Measurements from ENCODE around the gene SPSB2. TPM values are rescaled to one million over a fixed set of nuclear protein-coding genes. Genes with fewer than 3 reads are reported as not detected.

SPSB2 gene
- total RNA-seq, 1 donor from 2014 or later, result 15.8 TPM

DNA sequence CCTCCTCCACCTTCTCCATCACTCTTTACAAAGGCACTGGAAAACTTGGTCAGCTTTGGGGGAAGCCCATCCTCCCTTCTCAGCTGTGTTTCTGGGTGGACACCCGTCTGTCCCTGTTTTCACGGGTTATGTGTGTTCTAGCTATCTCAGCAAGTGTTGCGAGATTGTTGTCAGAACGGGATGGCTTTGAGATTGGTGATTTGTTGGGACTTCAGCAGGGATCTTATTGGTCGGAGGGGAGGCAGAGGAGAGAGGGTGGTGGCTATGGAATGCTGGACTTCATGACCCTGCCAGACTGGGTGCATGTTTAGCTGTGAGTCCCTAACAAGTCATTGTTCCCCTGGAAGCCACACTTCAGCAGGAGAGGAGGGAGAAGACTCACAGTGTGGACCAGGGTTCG is 19.1 kb downstream of the SPSB2 start:
- intact Hi-C loops (cut with micrococcal nuclease), result loop anchor here (5.0 kb wide), 3 partner anchors 278 to 1083 kb away; partner anchors contain the start of genes CLSTN3 and SLC2A3

DNA sequence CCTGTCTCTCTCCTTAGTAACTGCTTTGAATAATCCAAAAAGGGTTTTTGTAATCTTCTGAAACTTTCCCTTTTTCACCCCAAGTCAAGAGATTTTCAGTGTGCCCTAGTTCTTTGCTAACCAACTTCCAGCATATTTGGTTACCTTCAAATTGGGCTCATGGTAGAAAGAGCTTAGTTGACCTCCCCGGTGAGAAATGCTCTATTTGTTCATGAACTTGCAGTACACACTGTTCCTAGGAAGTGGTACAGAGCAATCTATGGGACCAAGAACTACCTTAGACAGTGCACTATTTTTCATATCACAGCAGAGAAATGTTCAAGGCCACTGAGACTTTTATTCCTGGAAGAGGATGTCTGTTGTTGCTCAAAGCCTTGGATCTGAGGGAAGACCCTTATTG is 19.5 kb downstream of the SPSB2 start:
- intact Hi-C loops (cut with micrococcal nuclease), result loop anchor here (5.0 kb wide), 3 partner anchors 279 to 1084 kb away; partner anchors contain the start of genes CLSTN3 and SLC2A3

DNA sequence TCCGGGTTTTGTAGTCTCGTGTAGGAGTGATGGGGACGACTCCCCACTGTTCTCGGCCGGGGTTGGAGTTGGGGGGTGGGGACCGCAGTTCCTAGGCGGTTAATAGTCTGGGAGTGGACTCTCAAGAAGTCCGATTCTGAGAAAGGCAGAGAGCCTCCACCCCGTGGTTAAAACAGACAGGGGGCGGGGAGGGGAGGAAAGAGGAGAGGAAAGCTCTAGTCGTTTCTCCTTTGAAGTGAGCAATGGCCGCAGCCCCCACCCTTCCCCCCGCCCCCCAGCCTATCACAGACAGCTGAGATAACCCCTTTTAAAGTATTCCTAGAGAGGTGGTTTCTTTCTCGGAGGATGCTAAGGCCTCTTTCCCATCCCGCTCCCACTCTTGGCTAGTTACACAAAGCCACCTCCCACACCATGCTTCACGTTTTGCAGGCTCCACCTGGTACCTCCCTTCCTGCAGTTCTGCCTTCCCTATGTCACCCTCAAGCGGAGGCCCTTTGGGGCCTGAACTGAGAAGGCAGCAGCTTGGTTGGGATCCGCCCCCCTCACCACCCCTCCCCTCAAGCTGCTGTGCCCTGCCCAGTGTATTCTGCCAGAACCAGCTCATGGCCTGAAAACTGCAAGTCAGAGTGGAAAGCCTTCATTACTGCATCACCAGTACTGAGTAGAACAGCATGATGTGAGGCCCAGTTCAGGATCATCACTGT is 20.3 kb downstream of the SPSB2 start:
- intact Hi-C loops (cut with micrococcal nuclease), result loop anchor here (1.0 to 5.0 kb wide), 17 partner anchors 14 to 1084 kb away; partner anchors contain the start of genes CD4, CLSTN3, COPS7A and EMG1

DNA sequence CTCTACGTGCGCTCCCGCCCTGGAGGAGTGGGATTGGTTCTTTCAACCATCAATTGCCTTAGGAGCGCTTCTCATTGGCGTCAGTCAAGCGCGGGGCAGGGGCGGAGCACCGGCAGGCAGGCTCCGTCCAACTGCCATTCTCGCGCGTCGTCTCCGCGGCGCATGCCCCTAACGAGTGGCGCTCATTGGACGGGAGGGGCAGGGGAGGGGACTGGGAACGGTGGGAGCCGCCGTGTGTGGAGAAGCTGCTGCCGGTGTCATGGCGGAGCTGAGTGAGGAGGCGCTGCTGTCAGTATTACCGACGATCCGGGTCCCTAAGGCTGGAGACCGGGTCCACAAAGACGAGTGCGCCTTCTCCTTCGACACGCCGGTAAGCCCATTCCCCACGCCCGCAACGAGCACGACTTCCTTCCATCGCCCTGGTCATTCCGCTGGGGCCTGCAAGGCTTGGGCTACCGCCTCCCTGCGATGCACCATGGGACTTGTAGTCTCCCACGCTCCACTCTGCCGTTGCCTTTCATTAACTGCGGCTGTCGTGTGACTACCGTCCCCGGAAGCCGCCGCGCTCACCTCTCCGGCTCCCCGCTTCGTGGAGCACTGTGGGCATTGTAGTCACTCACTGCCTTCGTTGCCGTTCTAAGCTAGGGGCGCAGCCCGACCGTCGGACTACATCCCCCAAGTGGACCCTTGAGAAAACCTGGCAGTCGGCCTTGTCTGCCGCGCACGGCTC is 21.0 kb downstream of the SPSB2 start, which contains the start of gene USP5:
Gene USP5, plus strand, starts transcription at position 230 of the 730 bp plus-strand sequence. Its CDS starts 30 bp downstream, at position 260.
- intact Hi-C loops (cut with micrococcal nuclease), result loop anchor here (1.0 to 5.0 kb wide), 24 partner anchors 15 to 1085 kb away; partner anchors contain the start of genes C12orf57, CD4, CHD4 and CLSTN3

DNA sequence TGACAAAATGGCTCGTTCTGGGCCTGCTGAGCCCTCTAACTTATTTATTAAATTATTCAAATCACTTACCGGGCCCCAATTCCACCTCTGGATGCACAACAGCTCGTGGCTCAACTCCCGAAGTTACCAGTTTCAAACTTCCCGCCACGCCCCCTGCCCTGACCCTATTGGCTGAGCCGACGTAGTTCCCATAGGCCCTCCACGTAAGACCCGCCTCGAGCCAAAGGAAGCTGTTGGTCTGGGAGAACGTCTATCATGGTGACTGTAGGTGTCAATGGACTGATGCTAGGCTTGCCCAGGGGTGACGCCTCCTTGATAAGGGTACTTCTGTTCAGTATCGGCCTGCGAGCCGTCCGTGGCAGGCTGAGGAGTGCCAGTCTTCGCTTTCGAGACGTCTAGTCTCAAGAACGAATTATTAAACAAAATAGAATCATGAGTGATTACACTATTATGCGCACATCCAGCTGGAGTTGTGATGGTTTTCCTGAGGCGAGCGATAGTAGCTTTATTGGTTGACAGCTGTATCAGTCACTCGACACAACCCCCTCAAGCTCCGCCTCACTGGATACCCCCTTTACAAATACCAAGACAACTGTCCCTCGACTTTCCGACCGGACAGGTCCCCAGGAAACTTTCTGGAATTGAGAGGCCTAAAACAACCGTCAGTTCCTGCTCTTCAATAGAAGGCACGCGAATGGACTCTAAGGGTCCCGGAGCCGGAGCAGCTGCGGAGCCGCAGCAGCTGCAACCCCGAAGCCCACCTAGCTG is 21.8 kb downstream of the SPSB2 start, which contains the start of gene CDCA3:
Gene CDCA3, minus strand, starts transcription at position 134 of the 768 bp plus-strand sequence. CDS start 334 bp downstream, outside the sequence.
- intact Hi-C loops (cut with micrococcal nuclease), result loop anchor here (1.0 to 5.0 kb wide), 10 partner anchors 16 to 1086 kb away; partner anchors contain the start of genes C12orf57, CHD4, CLSTN3 and LPCAT3

DNA sequence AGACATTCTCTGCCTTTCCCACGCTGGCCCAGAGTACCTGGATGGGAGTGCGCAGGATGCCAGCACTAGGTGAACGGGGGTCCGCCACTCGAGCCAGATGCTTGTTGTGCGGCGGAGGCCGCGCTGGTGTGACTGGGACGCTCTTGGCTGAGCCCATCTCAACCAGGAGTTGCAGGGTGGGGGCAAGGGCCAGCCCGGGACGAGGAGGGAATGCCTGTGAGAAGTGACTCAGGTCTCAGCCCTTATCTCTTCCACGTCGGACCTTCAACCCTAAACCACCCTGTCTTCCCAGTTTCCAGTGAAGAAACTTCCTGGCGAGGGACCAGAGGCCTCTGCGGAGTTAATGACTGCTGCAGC is 22.3 kb downstream of the SPSB2 start:
- intact Hi-C loops (cut with micrococcal nuclease), result loop anchor here (1.0 to 5.0 kb wide), 10 partner anchors 15 to 1087 kb away; partner anchors contain the start of genes C12orf57, CHD4, CLSTN3 and LPCAT3

DNA sequence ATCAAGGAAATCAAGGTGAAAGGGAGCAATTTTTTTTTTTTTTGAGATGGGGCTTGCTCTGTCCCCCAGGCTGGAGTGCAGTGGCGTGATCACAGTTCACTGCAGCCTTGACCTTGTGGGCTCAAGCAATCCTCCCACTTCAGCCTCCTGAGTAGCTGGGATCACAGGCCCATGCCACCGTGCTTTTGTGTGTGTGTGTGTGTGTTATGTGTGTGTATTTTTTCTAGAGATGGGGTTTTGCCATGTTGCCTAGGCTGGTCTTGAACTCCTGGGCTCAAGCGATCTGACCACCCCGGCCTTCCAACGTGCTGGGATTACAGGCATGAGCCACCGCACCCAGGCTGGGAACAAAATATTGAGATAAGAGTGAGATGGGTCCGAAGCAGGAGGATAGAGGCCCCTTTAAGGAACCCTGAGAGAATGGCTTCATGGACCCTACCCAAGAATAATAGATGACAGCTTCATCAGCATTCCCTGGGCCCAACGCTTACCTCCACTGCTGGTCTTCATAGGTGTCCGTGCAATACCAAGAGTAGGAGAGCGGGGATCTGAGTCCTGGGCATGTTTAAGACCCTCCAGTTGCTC is 23.0 kb downstream of the SPSB2 start:
- intact Hi-C loops (cut with micrococcal nuclease), result loop anchor here (5.0 kb wide), 3 partner anchors 282 to 1087 kb away; partner anchors contain the start of genes CLSTN3 and SLC2A3

DNA sequence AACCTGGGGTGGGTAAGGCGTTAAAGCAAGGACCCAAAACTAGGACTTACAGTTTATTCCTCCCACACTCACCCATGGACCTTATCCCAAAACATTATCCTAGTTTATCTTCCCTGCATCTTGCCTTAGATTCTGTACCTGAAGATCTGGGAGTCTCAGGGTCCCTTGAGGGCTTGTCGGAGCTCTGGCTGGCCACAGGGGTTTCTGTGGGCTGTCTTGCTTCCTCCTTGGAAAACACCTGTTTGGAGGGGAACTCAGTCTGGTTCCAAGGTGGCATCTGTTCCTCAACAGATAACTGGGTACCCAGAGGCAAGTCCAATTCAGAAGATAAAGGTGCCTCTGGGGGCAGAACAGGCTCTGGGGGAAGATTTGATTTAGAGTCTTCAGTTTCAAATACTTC is 23.7 kb downstream of the SPSB2 start:
- intact Hi-C loops (cut with micrococcal nuclease), result no loop called here

DNA sequence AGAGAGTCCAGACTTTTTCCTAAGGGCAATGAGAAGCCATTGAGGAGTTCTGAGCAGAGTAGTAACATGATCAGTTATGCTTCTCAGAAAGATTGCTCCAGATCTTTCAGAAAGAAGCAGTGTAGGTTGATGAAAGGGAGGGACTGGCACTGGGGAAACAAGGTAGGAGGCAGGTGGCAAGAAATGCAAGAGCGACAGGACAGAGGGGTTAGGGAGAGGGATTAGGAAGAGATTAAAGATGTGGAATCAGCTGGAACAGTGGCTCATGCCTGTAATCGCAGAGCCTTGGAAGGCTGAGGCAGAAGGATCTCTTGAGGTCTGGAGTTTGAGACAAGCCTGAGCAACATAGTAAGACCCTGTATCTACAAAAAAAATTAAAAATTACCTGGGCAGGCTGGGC is 25.4 kb downstream of the SPSB2 start:
- intact Hi-C loops (cut with micrococcal nuclease), result no loop called here

DNA sequence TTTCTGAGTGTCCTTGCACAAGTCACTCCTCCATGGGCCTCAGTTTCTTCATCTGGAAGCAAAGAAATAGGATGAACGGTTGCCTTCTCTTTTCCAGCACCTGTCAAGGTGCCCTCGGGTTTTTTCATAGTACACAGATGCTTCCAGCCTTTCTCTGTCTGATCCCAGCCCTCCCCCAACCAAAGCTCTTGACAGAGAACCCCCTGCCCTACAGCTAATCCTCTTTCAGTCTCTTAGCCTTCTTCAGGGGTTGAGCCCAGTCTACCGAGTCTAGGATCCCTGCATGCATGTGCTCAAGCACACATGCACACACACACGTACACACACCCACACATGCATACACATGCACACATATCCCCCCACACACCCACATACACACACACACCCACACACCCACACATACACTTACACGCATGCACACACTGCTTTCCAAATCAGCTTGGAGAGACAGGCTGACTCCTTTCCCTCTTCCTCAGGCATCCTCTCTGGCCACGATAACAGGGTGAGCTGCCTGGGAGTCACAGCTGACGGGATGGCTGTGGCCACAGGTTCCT is 26.7 kb downstream of the SPSB2 start:
- intact Hi-C loops (cut with micrococcal nuclease), result no loop called here

DNA sequence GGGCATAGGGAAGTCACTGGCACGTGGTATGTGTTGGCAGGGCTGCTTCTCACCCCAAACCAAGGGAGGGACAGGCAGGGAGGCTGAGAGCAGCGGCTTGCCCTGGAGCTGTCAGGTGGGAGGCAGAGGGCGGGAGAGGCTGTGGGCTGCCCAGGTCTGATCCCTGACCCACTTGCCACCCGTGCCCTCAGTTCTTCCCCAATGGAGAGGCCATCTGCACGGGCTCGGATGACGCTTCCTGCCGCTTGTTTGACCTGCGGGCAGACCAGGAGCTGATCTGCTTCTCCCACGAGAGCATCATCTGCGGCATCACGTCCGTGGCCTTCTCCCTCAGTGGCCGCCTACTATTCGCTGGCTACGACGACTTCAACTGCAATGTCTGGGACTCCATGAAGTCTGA is 27.7 kb downstream of the SPSB2 start:
- intact Hi-C loops (cut with micrococcal nuclease), result no loop called here

DNA sequence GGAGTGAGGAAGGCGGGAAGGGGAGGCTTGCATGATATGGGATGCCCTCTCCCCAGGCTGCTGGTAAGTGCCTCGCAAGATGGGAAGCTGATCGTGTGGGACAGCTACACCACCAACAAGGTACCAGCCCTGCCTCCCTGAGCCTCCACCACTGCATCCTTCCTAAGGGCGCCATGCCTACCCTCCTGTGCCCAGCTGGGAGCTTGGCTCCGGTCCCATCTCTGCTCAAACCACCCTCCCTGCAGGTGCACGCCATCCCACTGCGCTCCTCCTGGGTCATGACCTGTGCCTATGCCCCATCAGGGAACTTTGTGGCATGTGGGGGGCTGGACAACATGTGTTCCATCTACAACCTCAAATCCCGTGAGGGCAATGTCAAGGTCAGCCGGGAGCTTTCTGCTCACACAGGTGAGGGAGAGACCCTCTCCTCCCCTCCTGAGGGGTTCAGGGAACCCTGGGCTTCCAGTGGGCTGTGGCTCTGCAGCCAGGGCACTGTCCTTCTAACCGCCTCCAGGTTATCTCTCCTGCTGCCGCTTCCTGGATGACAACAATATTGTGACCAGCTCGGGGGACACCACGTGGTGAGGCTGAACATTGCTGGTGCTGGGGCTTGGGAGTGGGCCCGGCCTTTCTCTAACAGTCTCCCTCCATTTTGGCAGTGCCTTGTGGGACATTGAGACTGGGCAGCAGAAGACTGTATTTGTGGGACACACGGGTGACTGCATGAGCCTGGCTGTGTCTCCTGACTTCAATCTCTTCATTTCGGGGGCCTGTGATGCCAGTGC is 29.8 kb downstream of the SPSB2 start:
- intact Hi-C loops (cut with micrococcal nuclease), result no loop called here

DNA sequence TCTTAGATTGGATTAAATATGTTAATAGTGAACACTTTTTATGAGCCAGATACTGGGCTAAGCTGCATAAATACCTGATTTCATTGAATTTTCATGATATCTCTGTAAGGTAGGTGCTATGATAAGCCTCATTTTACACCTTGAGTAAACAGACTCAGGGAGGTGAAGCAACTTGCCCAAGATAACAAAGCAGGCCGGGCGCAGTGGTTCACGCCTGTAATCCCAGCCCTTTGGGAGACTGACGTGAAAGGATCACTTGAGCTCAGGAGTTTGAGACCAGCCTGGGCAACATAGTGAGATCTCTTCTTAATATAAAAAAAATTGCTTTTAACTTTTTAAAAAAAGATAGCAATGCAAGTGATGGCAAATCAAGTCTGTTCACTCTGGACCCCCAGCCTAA is 31.0 kb downstream of the SPSB2 start:
- intact Hi-C loops (cut with micrococcal nuclease), result no loop called here

DNA sequence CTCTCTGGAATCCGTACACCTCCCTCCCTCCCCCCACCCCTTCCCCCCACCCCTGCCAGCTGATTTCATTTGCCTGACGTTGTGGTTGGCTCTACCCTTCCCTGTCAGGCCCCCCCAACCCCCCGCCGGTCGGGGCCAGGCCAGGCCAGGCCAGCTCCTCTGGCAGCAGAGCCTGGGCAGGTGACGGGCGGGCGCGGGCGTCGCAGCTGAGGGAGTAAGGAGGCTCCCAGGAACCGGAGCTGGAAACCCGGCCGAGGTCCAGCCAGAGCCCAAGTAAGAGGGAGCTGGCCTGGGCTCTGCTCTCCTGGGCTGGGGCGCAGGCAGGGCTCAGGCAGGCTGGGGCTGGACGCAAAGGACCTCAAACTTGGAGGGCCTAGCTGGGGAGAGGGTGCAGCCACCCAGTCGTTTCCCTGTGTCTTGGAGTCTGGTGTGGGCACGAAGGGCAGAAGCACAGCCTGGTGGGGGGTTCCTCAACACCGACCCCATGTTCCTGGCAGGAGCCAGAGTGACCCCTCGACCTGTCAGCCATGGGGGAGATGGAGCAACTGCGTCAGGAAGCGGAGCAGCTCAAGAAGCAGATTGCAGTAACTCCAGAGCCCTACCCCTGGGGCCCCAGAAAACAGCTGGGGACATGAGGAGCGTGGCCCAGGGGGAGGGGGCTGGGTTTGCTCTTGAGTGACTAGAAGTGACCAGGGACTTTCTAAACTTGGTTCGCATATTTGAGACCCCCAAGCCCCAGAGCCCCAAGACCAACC is 32.2 kb downstream of the SPSB2 start, which contains the start of gene GNB3:
Gene GNB3, plus strand, starts transcription at position 165 of the 755 bp plus-strand sequence. Its CDS starts 363 bp downstream, at position 528.
- intact Hi-C loops (cut with micrococcal nuclease), result no loop called here

DNA sequence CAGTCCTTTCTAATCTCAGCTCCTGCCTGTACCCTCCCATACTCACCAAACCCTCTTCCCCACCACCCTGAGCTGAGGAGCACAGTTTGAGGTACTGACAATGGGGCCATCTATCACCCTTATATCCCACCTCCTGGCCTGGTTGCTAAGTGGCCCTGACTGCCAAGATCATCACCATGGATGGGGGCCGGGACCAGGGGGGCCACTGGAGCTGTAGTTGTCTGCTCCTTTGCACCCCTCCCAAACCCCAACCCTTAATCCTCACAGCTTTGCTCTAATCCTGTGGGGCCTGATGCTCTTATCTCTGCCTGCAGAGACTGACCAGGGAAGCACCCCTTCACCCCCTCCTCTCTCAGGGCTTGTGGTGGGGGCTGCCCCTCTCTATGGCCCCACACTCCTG is 32.8 kb downstream of the SPSB2 start:
- intact Hi-C loops (cut with micrococcal nuclease), result no loop called here

DNA sequence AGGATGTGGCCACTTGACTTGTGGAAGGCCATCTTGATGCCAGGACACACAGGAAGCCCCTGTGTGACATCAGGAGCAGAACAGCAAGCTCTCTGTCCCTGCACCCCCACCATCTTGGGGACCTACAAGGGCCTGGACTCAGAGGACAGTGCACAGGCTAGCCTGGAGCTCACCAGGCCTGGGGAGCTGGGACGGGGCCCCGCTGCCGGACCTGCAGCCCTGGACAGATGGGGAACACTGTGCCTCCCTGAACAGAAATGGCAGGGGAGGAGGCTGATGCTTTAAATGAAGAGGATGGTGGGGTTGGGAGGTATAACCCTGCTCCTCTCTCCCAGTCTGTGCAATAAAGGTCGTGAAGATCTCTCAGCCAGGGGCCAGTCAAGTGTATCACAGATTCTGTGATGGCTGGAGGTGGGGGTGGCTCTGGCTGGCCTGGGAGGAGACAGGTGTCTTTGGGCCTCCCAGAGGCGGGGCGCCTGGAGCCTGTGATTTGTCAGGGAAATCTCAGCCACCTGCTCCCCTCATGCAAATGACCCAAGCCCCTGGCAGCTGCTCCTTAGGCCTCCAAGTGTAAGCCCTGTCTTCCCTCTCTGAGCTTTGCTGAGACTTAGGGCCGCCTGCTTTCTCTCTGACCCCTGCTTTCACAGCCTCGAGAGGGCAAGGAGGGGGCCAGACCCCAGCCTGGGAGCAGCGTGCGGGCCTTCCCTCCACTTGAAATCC is 33.5 kb downstream of the SPSB2 start:
- intact Hi-C loops (cut with micrococcal nuclease), result no loop called here

DNA sequence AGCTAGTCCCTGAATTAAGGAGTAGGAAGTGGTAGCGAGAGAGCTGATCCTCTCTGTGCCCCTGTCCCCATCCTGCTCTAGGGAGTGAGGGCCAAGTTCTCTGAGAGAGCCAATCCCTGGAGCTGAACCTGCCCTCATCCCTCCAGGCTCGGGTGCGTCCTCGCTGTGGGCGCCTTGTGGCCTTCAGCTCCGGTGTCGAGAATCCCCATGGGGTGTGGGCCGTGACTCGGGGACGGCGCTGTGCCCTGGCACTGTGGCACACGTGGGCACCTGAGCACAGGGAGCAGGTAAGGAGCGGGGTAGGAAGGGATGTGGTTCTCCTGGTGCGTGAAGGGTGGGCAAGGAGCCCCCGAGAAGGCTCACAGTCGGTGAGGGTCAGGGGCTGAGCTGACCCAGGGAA is 34.2 kb downstream of the SPSB2 start:
- intact Hi-C loops (cut with micrococcal nuclease), result no loop called here

Measured in T-helper 1 cell treated with Interleukin-12 subunit alpha and Interleukin-12 subunit beta and Interleukin-4 antibody, amounts not matched to agents 30 ng/mL and 1 ng/mL, for 36 hours (primary cell).